HUDEP-2 (cell line): ENCODE measurements around the gene LEO1.

ENCODE experiments used
- DNase-seq, 76 experiments: peaks; one replicate each; lab custom pipeline; 2025; ENCODE audit not compliant: unreplicated experiment in 76 of 76; lab: John Stamatoyannopoulos, UW

The LEO1 gene

DNA sequence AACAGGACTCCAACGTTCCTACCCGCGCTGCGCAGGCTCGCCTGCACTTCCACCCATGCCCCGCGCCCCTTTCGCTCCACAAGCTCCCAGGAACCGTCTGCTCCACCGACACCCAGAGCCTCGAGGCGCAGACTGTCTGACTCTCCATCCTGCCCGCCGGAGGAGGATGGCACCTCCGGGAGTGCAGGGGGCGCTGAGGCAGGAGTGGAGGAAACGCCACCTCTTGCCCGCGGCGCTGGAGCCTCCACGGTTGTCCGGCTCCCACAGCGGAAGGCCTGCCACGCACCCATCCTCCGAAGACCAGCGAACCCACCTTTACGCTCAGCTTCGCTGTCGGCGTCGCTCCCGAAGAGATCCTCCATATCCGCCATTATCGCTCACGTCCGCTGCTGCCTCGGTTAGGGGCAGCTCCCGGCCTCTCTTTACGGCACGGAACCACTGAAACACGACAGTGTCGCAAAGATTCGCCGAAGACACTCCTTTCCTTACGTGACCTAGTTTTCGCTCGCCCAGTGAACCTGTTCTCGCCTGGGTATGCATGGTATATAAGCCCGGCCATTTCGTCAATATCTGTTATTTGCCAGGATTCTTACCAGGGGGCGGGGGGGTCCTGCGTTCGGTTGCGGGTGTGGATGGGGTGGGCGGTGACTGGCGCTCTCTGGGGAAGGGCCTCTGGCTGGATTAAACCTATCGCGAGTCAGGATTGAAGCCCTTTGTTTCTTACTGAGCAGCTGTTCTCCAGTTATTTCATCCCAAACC, at the start of gene LEO1:
Gene LEO1, minus strand, starts transcription at position 404 of the 759 bp plus-strand sequence. Its CDS starts 33 bp downstream, at position 371.
- peak in 75 of 76 experiments; percentile 49 to 95 (median 84) for DNase-seq

DNA sequence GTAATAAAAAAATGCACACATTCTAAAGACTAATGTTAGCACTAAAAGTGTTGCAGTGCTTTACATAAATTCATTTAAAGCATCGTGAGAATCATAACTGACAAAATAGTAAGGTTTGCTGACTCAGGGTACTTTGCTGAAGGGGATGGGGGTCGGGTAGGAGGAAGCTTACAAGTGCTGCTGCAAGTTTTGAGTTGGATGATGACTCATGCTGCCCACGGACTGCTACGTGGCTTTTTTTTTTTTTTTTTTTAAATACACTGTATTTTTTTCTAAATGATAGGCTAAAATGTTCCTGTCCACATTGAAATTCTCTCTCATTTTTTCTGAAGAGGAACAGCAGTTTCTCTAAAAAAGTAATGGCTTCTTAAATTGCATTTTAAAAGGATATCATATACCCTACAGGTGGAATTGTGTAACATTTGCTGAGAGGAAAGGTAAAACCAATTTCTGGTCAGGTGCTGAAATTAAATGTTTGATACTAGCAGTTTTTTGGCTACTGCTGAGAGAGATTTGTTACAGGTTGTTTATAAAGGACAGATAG, 49.6 kb upstream of the LEO1 start:
- DNase-seq = peak in 51 of 76 experiments; percentile 4 to 74 (median 31)

DNA sequence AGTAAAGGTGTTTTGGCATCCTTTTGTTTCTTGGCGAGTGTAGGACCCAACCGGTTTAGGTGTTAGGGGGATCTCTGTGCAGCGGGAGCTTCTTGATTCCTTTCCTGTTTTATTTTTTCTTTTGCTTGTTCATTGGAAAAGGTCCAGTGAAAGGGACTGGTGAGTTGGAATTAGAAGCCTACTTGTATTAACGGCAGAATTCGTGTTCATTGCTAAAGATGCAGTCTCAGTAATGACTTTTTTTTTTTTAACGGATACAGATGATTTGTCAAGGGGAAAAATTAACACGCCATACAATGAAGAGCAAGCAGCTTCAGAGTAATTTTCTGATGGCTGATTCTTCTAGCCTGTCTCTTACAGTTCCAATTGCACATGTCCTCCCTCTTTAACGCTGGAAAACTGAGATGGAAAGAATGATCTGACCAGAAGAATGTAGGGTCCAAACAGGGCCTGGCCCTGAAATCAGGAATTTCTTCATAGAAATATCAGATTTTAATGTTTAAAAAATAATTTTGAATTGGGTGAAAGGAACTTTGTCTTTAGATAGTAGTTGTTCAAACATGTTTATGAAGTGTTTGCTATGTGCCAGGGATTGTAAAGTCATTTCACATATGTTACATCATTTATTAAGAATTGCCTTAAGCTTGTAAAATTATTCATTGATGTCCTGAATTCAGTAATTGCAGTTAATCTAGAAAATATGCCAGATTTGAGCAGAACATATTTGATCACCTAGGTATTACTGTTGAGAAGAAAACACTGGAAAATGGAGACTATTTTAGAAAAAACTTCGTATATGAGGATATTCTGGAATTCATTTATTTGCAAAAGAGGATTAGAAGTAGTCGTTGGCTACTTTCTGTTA, 48.9 kb upstream of the LEO1 start:
- DNase-seq = peak in 2 of 76 experiments; percentile 38 to 44

DNA sequence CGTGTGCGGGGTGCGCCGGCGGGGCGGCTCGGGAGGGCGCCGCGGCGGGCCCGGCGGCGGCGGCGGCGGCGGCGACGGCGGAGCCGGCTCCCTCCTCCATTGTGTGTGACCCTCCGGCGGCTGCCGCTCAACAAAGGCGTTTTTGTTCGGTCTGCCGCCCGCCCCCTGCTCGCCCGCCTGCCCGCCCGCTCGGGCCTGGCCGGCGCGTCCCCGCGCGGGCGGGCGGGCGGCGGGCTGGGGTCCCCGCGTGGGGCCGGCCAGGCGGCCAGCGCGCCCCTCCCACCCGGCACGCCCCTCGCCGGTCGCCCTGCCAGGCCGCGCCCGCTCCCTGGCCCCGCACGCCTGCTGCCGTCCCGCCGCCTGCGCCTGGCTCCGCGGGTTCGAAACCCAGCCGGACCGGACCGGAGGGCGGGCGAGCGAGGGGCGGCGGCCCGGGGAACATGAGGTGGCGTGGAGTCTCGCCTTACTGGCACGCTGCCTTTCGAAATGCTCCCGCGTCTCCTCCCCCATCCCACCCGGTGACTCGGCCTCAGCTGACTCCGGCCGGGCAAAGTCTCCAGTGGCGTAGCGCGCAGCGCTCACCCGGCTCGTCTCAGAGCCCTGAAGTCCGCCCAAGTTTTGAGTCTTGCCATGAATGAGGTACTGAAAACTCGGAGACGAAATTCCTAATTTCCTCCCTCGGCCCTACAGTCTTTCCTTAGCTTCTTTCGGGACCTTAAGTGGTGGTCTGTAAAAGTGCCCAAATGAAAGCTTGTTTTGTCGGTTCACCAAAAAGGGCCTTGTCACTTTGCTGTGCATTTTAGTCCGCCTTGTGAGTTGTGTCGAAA, 48.0 kb upstream of the LEO1 start:
- peak in 72 of 76 experiments; percentile 15 to 85 (median 69) for DNase-seq

DNA sequence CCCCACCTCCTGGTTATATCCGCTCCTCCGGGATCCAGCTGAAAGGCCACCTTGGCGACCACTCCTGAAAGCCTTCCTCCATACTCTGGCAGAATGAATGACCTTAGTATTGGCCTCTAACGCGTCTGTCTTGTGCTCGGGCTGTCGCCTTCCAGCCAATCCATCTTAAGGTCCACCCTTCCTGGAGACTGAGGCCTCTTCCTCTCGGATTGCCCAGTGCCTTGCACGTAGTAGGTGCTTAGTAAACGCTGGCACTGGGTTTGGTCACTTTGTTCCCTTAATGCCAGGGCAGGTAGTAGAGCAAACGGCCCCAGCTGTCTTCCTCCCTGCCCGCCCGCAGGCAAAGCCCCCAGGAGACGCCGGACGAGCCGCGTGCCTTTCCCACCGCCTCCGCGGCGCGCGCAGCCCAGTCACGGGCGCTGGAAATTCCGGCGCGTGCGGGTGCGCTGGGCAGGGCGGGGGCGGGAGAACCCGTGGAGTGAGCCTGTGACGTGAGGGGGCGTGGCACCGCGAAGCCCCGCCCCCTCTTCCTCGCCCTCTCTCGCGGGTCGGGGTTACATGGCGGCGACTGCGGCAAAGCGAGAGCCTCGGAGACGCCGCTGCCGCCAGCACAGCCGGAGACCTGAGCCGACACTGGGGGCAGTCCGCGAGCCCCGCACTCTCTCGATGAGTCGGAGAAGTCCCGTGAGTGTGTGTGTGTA, 47.3 kb upstream of the LEO1 start, which contains the start of gene MAPK6:
Gene MAPK6, plus strand, starts transcription at position 527 of the 701 bp plus-strand sequence. CDS start 27,242 bp downstream, outside the sequence.
- DNase-seq = peak in 74 of 76 experiments; percentile 33 to 91 (median 83)

DNA sequence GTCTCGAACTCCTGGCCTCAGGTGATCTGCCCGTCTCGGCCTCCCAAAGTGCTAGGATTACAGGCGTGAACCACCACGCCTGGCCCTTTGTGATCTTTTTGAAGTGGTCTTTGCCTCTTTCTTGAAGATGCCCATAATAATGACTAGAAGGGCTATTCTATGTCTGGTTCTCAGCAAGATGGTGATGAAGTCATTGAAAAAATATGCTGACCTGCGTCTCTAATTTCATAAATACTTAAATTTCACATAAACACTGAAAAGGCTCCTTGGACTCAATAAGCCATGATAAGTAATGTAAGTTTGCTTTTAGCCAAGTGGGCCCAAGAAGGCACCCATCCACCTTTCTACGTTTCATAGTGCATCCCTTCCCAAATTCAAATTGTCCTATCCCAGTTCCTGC, 46.7 kb upstream of the LEO1 start:
- no peak for DNase-seq

DNA sequence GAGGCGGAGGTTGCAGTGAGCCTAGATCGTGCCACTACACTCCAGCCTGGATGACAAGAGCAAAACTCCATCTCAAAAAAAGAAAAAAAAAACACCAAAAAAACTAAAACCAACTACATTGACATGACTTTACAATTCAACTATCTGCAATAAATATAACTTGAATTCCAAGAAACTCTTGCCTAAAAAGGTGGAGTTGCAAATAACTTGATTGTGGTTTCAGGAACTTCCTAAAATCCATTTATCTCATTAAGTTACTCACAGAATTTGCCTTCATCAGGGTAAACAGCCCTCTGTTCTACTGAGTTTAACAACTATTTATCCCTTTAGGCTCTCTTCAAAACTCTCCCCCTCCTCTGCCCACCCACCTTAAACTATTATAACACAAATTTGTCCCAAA, 44.7 kb upstream of the LEO1 start:
- DNase-seq = no peak

DNA sequence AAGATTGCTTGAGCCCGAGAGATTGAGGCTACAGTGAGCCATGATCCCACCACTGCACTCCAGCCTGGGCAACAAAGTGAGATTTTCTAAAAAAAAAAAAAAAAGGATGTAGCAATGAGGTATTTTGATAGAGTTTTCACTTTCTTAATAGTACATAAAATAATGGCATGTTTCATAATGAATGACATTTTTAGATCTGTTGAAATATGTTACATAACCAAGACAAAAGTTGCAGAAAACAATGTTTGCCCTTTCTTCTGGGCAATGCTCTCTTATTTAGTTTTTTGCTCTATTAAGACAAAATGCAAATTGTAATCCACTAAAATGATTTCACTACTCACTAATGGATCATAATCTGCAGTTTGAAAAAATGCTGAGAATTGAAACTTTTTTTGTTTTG, 43.0 kb upstream of the LEO1 start:
- no peak for DNase-seq

DNA sequence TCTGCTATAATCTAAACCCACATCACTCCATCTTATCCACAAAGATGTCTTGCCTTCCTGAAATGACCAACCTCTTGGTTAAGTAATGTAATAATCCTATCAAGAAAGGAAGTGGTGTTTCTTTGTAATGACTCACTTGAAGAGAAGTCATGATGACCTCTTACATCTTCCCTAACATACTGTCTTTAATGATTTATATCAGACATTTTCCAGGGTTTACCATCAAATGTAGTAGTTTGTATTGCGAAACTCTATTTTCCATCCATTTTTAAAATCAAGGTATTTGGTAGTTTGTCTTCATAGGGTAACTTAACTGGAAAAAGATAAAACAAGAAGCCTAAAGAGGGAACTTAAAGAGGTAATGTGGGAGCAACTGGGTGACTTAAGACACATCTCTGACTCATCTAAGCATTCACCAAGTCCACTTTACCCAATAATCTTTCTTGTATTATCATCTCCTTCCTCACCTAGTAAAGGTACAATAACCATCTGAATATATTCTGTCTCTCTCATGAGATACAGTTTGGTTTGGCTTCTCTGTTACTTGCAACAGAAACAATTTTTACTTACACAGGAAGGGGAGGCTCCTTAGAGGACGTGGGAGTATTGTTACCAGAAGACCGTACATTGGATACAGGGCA, 41.7 kb upstream of the LEO1 start:
- DNase-seq = no peak

DNA sequence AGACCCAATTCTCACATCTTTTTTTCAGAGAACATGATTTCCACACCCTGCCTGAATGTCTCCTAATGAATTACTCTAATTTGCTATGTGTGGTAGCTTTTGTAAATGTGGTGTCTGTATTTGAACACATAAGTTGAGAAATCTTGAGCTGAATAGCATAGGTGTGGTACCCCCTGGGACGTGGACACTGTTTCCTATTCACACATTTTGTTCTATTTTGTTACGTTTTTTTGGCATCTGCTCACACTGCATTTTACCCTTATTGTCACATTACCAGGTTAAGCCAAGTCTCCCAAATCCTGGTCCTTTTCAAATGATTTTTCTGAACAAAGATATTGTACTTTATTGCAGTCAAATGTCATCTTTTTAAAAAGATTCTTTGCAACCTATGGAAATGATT, 40.6 kb upstream of the LEO1 start:
- no peak for DNase-seq

DNA sequence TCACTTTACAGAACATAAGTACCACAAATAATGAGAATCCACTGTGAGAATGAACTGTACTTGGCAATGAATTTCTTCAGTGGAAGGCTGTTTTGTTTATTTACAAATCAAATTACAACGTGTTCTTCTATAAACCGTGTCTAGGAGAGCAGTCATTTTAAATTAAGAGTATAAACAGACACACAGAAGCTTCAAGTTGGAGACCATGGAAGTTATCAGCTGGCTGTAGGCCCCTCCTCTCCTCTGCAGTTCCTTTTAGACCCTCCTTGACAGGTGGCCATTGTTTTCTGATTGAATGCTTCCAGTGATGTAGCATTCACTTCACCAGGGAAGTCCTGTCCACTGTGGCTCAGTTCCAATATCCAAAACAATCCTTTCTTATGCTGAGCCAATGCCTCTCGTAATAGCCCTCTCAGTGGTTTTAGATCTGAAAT, 40.1 kb upstream of the LEO1 start:
- no peak for DNase-seq

DNA sequence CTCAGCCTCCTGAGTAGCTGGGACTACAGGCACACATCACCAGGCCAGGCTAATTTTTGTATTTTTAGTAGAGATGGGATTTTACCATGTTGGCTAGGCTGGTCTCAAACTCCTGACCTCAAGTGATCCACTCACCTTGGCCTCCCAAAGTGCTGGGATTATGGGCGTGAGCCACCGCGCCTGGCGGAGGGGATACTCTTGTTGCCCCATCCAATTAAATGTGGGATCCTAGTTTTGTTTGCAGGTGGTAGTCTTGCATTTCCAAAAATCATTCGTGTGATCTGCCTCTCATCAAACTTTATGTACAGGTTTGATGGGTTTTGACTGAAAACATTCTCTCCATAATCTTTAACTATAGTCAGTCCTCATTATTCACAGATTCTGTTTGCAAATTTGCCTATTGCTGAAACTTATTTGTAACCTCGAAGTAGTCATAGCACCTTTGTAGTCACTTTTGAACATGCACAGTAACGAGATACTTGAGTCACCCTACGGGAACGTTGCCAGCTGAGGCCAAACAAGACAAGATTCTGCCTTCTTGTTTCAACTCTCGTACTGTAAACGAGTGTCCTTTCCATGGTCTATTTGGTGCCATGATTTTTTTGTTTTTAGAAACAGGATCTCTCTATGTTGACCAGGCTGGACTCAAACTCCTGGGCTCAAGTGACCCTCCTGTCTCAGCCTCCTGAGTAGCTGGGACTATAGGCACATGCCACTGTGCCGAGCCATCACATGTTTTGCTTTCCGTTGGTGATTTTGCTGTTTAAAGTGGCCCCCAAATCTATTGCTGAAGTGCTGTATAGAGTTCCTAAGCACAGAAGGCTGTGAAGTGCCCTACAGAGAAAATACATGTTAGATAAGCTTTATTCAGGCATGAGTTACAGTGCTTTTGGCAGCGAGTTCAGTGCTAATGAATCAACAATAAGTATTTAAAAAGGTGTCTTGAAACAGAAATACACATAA, 39.3 kb upstream of the LEO1 start:
- peak in 8 of 76 experiments; percentile 1 to 48 (median 17) for DNase-seq

DNA sequence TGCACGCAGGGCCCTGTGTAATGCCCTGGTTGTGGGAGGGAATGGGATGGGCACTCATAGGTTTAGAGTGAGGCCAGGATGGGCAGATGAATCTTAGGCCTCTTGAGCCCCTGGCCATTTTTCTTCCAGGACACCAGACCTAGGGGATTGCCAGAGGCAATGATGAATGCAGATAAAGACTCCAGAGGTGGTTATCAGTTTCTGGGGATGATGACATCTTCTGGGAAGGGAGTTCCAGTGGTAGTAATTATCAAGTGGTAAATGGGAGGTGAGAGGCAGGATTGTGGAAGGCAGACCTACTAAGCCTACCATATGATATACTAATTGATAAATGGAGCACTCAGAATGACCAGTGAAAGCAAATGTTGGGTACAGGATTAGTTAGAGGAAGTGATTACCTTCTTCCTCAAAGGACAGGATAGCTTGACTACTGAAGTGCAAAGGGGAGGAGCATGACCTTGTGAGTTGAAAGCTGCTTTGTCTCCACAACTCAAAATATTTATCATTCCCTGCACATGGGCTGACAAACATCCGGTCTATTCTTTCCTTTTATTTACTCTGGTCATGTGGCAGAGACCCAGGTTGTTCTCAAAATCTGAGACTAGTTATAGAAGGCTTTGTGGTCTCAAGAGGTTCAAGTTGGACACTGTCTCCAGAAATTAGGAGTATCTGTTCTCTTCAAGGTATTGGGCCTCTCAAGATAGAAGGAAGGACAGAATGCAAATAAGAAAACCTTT, 37.3 kb upstream of the LEO1 start:
- no peak for DNase-seq

DNA sequence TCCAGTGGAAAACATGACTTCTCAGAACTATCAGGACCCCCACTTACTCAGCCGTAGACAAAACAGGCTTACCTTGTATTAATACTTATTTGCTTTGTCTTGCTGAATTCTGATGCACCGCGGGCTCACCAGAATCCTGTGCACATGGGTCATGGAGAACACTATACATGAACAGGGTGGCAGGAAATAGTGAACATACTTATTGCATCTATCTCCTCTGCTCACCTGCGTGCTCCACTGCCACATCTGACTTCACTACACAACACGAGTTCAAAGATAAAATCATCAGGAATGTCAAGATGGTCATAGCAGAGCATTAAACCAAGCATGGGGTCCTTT, 36.8 kb upstream of the LEO1 start:
- no peak for DNase-seq

DNA sequence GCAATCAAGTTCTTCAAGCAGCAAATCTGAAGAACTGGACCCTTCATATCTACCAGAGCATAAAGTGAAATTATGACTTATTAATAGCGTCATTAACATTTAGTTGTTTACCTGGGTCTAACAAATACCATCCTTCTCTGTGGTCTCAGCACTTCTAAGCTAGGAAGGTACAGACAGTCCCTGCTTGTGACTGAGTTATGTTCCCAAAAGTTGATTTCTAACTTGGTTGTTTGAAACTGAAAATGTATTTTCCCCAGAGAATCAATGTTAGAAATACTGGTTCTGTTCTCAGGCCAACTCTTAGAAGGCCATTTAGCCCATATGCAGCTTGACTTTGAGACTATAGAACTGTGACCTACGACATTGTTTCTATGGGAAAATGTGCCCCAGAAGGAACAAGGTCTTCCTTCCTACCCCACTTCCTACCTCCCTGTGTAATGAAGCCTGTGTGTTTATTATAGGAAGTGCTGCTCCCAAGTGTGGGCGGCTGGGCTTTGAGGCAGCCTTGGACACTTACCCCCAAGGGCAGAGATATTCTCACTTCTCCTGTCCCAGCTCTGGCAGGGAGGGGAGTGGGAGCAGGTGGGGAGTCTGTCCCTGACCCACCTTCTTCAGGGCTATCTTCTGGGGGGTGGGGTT, 35.2 kb upstream of the LEO1 start:
- no peak for DNase-seq

DNA sequence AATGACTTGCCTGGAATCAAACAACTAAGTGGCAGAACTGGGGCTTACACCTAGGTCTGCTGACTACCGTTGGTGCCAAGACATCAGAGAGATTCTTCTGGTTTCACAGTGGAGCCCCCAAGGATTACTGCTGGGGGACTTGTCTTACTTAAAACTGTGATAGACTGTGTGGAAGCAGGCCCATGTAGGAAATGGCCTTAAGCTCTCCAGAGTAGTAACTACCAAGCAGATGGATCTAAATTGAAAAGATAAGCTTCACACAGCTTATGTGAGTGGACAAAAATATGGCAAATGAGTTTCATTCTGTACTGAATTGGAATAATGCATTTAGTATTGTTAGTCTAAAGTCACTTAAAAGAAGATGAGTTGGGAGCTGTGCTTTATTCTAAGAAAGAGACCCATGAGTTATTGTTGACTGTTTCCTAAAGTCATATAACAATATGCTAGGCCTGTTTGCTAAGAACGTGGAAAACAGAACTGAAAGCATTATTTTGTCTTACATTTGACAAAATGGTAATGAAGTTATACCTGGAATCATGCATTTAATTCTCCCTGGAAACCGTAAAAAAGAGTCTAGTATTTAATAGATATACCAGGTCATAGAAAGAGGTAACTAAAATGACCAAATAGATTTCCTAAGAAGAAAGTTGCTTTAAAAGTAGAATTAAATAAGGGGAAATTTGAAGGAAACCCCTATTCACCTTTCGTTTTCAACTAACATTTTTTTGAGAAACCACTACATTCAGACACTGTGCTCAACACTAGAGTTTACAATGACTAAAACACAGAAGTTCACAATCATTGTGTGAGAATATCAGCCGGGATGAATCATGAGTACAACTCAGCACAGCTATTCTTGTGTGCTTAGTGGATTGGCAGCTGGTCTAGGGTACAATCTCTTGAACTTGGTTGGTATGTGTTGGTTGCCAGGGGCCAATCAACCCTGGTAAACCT, 34.4 kb upstream of the LEO1 start:
- DNase-seq = no peak
